Left lung (tissue), 10 donors: ENCODE measurements around the gene DLG4. TPM values are rescaled to one million over a fixed set of nuclear protein-coding genes. Genes with fewer than 3 reads are reported as not detected.

Source experiments
- ATAC-seq: fragments of 200-7000 bp; cut with Tn5 transposase; one replicate; pipeline ENCODE4 v1.9.1; 2020; ENCODE audit warnings: moderate library complexity
- DNase-seq, 4 donors: peaks; one replicate each; pipeline ENCODE4 v3.0.0-alpha.2; 2013 to 2020
- H3K27ac ChIP-seq, 2 donors: fragments of 200-600 bp; sonication (generic) in 1 of 2; one replicate each; pipeline versions ENCODE4 v1.5.0 to v1.8.0; 2020 to 2021
- H3K27me3 ChIP-seq, 2 donors: fragments of 200-600 bp; sonication (generic) in 1 of 2; one replicate each; pipeline versions ENCODE4 v1.5.0 to v1.8.0; 2020 to 2021
- H3K36me3 ChIP-seq, 2 donors: fragments of 200-600 bp; sonication (generic) in 1 of 2; one replicate each; pipeline versions ENCODE4 v1.5.0 to v1.8.0; 2020 to 2021
- H3K4me1 ChIP-seq, 2 donors: fragments of 200-600 bp; one replicate each; pipeline ENCODE4 v1.8.0; 2021
- H3K4me3 ChIP-seq, 2 donors: fragments of 200-600 bp; sonication (generic) in 1 of 2; one replicate each; pipeline versions ENCODE4 v1.5.0 to v1.8.0; 2020 to 2021; ENCODE audit warnings: mild to moderate bottlenecking in 1 of 2
- H3K9me3 ChIP-seq, 2 donors: fragments of 200-600 bp; sonication (generic) in 1 of 2; one replicate each; pipeline versions ENCODE4 v1.5.0 to v1.8.0; 2020 to 2021
- CTCF ChIP-seq, 2 donors: fragments of 200-600 bp; sonication (generic) in 1 of 2; IDR thresholded peaks; one replicate each; pipeline versions ENCODE4 v1.5.0 to v1.8.0; 2021; ENCODE audit warnings: antibody characterized with exemption in 2 of 2
- intact Hi-C, 2 donors: fragments of 100-400 bp; cut with DNase I; formaldehyde crosslinking; loops; one replicate each; pipeline versions ENCODE4 v1.11.2 to v1.14.2; 2022
- polyA plus RNA-seq, 6 donors: library from polyadenylated mRNA; unstranded; fragments of 120-200 nt; gene quantifications; one replicate each; pipeline ENCODE4 v1.2.1, GENCODE V29; 2013; ENCODE audit not compliant: insufficient read length in 6 of 6
- total RNA-seq, 2 donors: library from RNA; stranded (reverse); fragmentation: NEBNext Ultra II Directional; extraction: Animal tissue kit (Norgen Biotek cat#: 25700); gene quantifications; one replicate each; pipeline ENCODE4 v1.2.1, GENCODE V29; 2021
- donor health status: DM: no; HTN: yes; CAD: no.
- donor health status: DM: no; HTN: no; CAD: no.

DLG4 gene
- total and polyA plus RNA-seq, 8 donors, result 25.9 to 60.0 (median 45.1) TPM

- TF ChIP-seq CTCF (IDR thresholded peaks at IDR 0.05), result no peak
- H3K36me3 ChIP-seq, result peaks cover 0 to 30% of the 10 kb centered on the region in 2 donors
- peaks cover 3 to 46% of the 10 kb centered on the region in 2 donors for H3K4me1 ChIP-seq
- ATAC-seq (peak; percentile 79), DNase-seq (peak in 3 of 4 donors; percentile 89 to 93 (median 90))
- no peaks in the 10 kb centered on the region for H3K9me3 ChIP-seq
- intact Hi-C loops, result no loop called here
- H3K27me3 ChIP-seq, result peaks cover 10 to 58% of the 10 kb centered on the region in 2 donors
- peak within 1 kb of the TSS; percentile 56 to 59 for H3K4me3 ChIP-seq
- H3K27ac ChIP-seq, result peak within 1 kb of the TSS; percentile 86 to 88
These were observed 42.7 kb upstream of the DLG4 start, which contains the start of gene CLDN7 for GRCh38 chr17:7262192-7262934. Gene CLDN7, minus strand, starts transcription at chr17:7262478. Its CDS starts 435 bp downstream, at chr17:7262043.

GRCh38 chr17:7261379-7262191, 41.9 kb upstream of the DLG4 start:
- peak overlapping the region; percentile 86 to 88 for H3K27ac ChIP-seq
- intact Hi-C loops, result no loop called here

GRCh38 chr17:7260651-7261378, 41.2 kb upstream of the DLG4 start:
- intact Hi-C loops, result no loop called here
- Histone ChIP-seq H3K36me3 (peaks cover 0 to 46% of the 10 kb centered on the region in 2 donors), H3K9me3 (no peaks in the 10 kb centered on the region), H3K4me1 (peaks cover 3 to 46% of the 10 kb centered on the region in 2 donors), H3K27me3 (peaks cover 10 to 55% of the 10 kb centered on the region in 2 donors), H3K27ac (peak overlapping the region; percentile 86 to 88), H3K4me3 (peak overlapping the region; percentile 56 to 59)
- peak; percentile 68 for ATAC-seq
- TF ChIP-seq CTCF (IDR thresholded peaks at IDR 0.05), result no peak
- DNase-seq, result peak in 3 of 4 donors; percentile 67 to 93 (median 83)

More at GRCh38 chr17:7261379-7262191, 41.9 kb upstream of the DLG4 start:
- ATAC-seq, result peak; percentile 2
- peak in 1 of 4 donors; percentile 82 for DNase-seq
- Histone ChIP-seq H3K9me3 (no peaks in the 10 kb centered on the region), H3K4me1 (peaks cover 3 to 46% of the 10 kb centered on the region in 2 donors), H3K36me3 (peaks cover 0 to 38% of the 10 kb centered on the region in 2 donors), H3K4me3 (peak overlapping the region; percentile 56 to 59), H3K27me3 (peaks cover 10 to 58% of the 10 kb centered on the region in 2 donors)
- TF ChIP-seq CTCF (IDR thresholded peaks at IDR 0.05), result no peak

- intact Hi-C loops, result no loop called here
- DNase-seq (peak in 1 of 4 donors; percentile 25), ATAC-seq (no peak)
- Histone ChIP-seq H3K27ac (peak overlapping the region in 1 of 2 donors; percentile 88), H3K9me3 (no peaks in the 10 kb centered on the region), H3K4me3 (peak overlapping the region; percentile 56 to 59), H3K27me3 (peaks cover 10 to 49% of the 10 kb centered on the region in 2 donors), H3K4me1 (peaks cover 3 to 46% of the 10 kb centered on the region in 2 donors), H3K36me3 (peaks cover 0 to 53% of the 10 kb centered on the region in 2 donors)
- no peak for TF ChIP-seq CTCF (IDR thresholded peaks at IDR 0.05)
These were observed 40.5 kb upstream of the DLG4 start for GRCh38 chr17:7260151-7260550.
